Activated T-cell treated with anti-CD3 and anti-CD28 coated beads, Interleukin-2, amount 50 U/mL, for 72 hours (primary cell): Measurements from ENCODE around the gene LCN15. TPM values are rescaled to one million over a fixed set of nuclear protein-coding genes. Genes with fewer than 3 reads are reported as not detected.
A peak's percentile ranks its signal among the peaks of the same experiment; 100 is the strongest.

Source experiments
- ATAC-seq, 2 donors: fragments of 150-1000 bp; cut with Tn5 transposase; replicated peaks in 1 of 2; 2 replicates each; pipeline ENCODE4 v1.10.0; 2021; ENCODE audit warnings: moderate library complexity in 2 of 2, mild to moderate bottlenecking in 1 of 2
- DNase-seq, 2 donors: peaks; one replicate each; pipeline ENCODE4 v3.0.0; 2021 to 2022; ENCODE audit warnings: mixed read lengths in 1 of 2
- H3K27ac Mint-ChIP-seq: one replicate; pipeline ENCODE4 v1.8.0; 2022; ENCODE audit warnings: mild to moderate bottlenecking, moderate library complexity, mixed read lengths
- H3K27me3 Mint-ChIP-seq: one replicate; pipeline ENCODE4 v1.8.0; 2022; ENCODE audit warnings: low read depth, mixed read lengths
- H3K36me3 Mint-ChIP-seq, 2 donors: one replicate each; pipeline ENCODE4 v1.8.0; 2022; ENCODE audit warnings: mixed read lengths in 2 of 2, mild to moderate bottlenecking in 1 of 2; ENCODE audit not compliant: insufficient read depth in 2 of 2
- H3K4me1 Mint-ChIP-seq: one replicate; pipeline ENCODE4 v1.8.0; 2022; ENCODE audit warnings: low read depth, mixed read lengths
- H3K4me3 Mint-ChIP-seq, 2 donors: one replicate each; pipeline ENCODE4 v1.8.0; 2022; ENCODE audit warnings: mild to moderate bottlenecking in 2 of 2, mixed read lengths in 2 of 2, moderate library complexity in 2 of 2
- H3K9me3 Mint-ChIP-seq, 2 donors: one replicate each; pipeline ENCODE4 v1.8.0; 2022; ENCODE audit warnings: mixed read lengths in 2 of 2
- total RNA-seq, 2 donors: library from RNA; stranded (reverse); gene quantifications; one replicate each; pipeline ENCODE4 v1.2.3, GENCODE V29; 2022

LCN15 gene
- total RNA-seq, 2 donors from 2014 or later = not detected

GRCh38 chr9:136744773-136745172, 19.5 kb downstream of the LCN15 start:
- Mint-ChIP-seq H3K36me3 (no peaks in the 10 kb centered on the region), H3K4me1 (peaks cover 22% of the 10 kb centered on the region), H3K4me3 (no peak overlapping the region), H3K27ac (no peak overlapping the region), H3K27me3 (peaks cover 9% of the 10 kb centered on the region), H3K9me3 (no peaks in the 10 kb centered on the region)
- no peak for ATAC-seq
- no peak for DNase-seq

- no peak overlapping the region for H3K27ac Mint-ChIP-seq
- H3K9me3 Mint-ChIP-seq = no peaks in the 10 kb centered on the region
- H3K4me1 Mint-ChIP-seq = peaks cover 17% of the 10 kb centered on the region
- no peaks in the 10 kb centered on the region for H3K36me3 Mint-ChIP-seq
- H3K4me3 Mint-ChIP-seq = no peak overlapping the region
- DNase-seq (no peak), ATAC-seq (no peak)
- H3K27me3 Mint-ChIP-seq = peaks cover 9% of the 10 kb centered on the region
Observed at GRCh38 chr9:136743639-136744211, 20.6 kb downstream of the LCN15 start.

- no peaks in the 10 kb centered on the region for H3K27me3 Mint-ChIP-seq
- H3K9me3 Mint-ChIP-seq = no peaks in the 10 kb centered on the region
- no peak within 1 kb of the TSS for H3K27ac Mint-ChIP-seq
- peaks cover 21% of the 10 kb centered on the region for H3K4me1 Mint-ChIP-seq
- DNase-seq = no peak
- no peak for ATAC-seq
- peak within 1 kb of the TSS; percentile 65 to 72 for H3K4me3 Mint-ChIP-seq
- H3K36me3 Mint-ChIP-seq = no peaks in the 10 kb centered on the region
Observed at GRCh38 chr9:136742591-136743391, 21.5 kb downstream of the LCN15 start, which contains the start of gene LCN10. Gene LCN10, minus strand, starts transcription at chr9:136742940. Its CDS starts 37 bp downstream, at chr9:136742903.

- Mint-ChIP-seq H3K4me1 (peaks cover 21% of the 10 kb centered on the region), H3K9me3 (no peaks in the 10 kb centered on the region), H3K27ac (no peak overlapping the region), H3K4me3 (peak overlapping the region; percentile 65 to 72), H3K27me3 (no peaks in the 10 kb centered on the region), H3K36me3 (no peaks in the 10 kb centered on the region)
- peak; percentile 63 for DNase-seq
- peak; percentile 65 to 74 for ATAC-seq
Observed at GRCh38 chr9:136741883-136742571, 22.3 kb downstream of the LCN15 start.

GRCh38 chr9:136740971-136741882, 23.1 kb downstream of the LCN15 start:
- no peak overlapping the region for H3K27ac Mint-ChIP-seq
- H3K27me3 Mint-ChIP-seq = no peaks in the 10 kb centered on the region
- ATAC-seq = peak; percentile 7 to 10
- DNase-seq = no peak
- H3K4me1 Mint-ChIP-seq = peaks cover 21% of the 10 kb centered on the region
- H3K4me3 Mint-ChIP-seq = peak overlapping the region; percentile 65 to 72
- no peaks in the 10 kb centered on the region for H3K9me3 Mint-ChIP-seq
- H3K36me3 Mint-ChIP-seq = no peaks in the 10 kb centered on the region

- no peak for DNase-seq
- H3K4me3 Mint-ChIP-seq = peak overlapping the region in 1 of 2 donors; percentile 6
- no peak overlapping the region for H3K27ac Mint-ChIP-seq
- ATAC-seq = no peak
- no peaks in the 10 kb centered on the region for H3K27me3 Mint-ChIP-seq
- no peaks in the 10 kb centered on the region for H3K9me3 Mint-ChIP-seq
- peaks cover 21% of the 10 kb centered on the region for H3K4me1 Mint-ChIP-seq
- H3K36me3 Mint-ChIP-seq = no peaks in the 10 kb centered on the region
Observed at GRCh38 chr9:136740491-136740890, 23.8 kb downstream of the LCN15 start.

- Mint-ChIP-seq H3K4me1 (peaks cover 21% of the 10 kb centered on the region), H3K4me3 (no peak overlapping the region), H3K27me3 (no peaks in the 10 kb centered on the region), H3K36me3 (no peaks in the 10 kb centered on the region), H3K9me3 (no peaks in the 10 kb centered on the region), H3K27ac (no peak overlapping the region)
- ATAC-seq = no peak
- no peak for DNase-seq
Observed at GRCh38 chr9:136740069-136740468, 24.2 kb downstream of the LCN15 start.

- ATAC-seq (no peak), DNase-seq (no peak)
- Mint-ChIP-seq H3K27ac (no peak overlapping the region), H3K36me3 (no peaks in the 10 kb centered on the region), H3K4me3 (no peak overlapping the region), H3K4me1 (peaks cover 26% of the 10 kb centered on the region), H3K27me3 (no peaks in the 10 kb centered on the region), H3K9me3 (no peaks in the 10 kb centered on the region)
Observed at GRCh38 chr9:136739509-136739908, 24.8 kb downstream of the LCN15 start.

- no peaks in the 10 kb centered on the region for H3K27me3 Mint-ChIP-seq
- no peak overlapping the region for H3K27ac Mint-ChIP-seq
- H3K9me3 Mint-ChIP-seq = no peaks in the 10 kb centered on the region
- ATAC-seq = no peak
- no peak for DNase-seq
- H3K36me3 Mint-ChIP-seq = no peaks in the 10 kb centered on the region
- peaks cover 31% of the 10 kb centered on the region for H3K4me1 Mint-ChIP-seq
- no peak overlapping the region for H3K4me3 Mint-ChIP-seq
Observed at GRCh38 chr9:136738960-136739359, 25.4 kb downstream of the LCN15 start.

- no peak overlapping the region for H3K4me3 Mint-ChIP-seq
- no peaks in the 10 kb centered on the region for H3K9me3 Mint-ChIP-seq
- no peak for DNase-seq
- no peaks in the 10 kb centered on the region for H3K36me3 Mint-ChIP-seq
- ATAC-seq = no peak
- no peaks in the 10 kb centered on the region for H3K27me3 Mint-ChIP-seq
- H3K27ac Mint-ChIP-seq = no peak overlapping the region
- peaks cover 27% of the 10 kb centered on the region for H3K4me1 Mint-ChIP-seq
Observed at GRCh38 chr9:136735812-136736480, 28.4 kb downstream of the LCN15 start.

- peak; percentile 66 to 74 for ATAC-seq
- H3K4me1 Mint-ChIP-seq = peaks cover 27% of the 10 kb centered on the region
- peak in 1 of 2 donors; percentile 37 for DNase-seq
Observed at GRCh38 chr9:136734837-136735496, 29.4 kb downstream of the LCN15 start.

GRCh38 chr9:136733611-136734010, 30.7 kb downstream of the LCN15 start:
- H3K4me3 Mint-ChIP-seq = no peak overlapping the region
- H3K27ac Mint-ChIP-seq = no peak overlapping the region
- no peak for DNase-seq
- peaks cover 32% of the 10 kb centered on the region for H3K4me1 Mint-ChIP-seq
- no peaks in the 10 kb centered on the region for H3K27me3 Mint-ChIP-seq
- no peaks in the 10 kb centered on the region for H3K9me3 Mint-ChIP-seq
- no peak for ATAC-seq
- no peaks in the 10 kb centered on the region for H3K36me3 Mint-ChIP-seq

More at GRCh38 chr9:136734837-136735496, 29.4 kb downstream of the LCN15 start:
- Mint-ChIP-seq H3K4me3 (no peak overlapping the region), H3K27me3 (no peaks in the 10 kb centered on the region), H3K9me3 (no peaks in the 10 kb centered on the region), H3K27ac (no peak overlapping the region), H3K36me3 (no peaks in the 10 kb centered on the region)
